Measurements from ENCODE around the gene PTH2R.

GRCh38 chr2:208413931-208414330, 7.3 kb downstream of the PTH2R start:
- TF ChIP-seq, protein P1, sequence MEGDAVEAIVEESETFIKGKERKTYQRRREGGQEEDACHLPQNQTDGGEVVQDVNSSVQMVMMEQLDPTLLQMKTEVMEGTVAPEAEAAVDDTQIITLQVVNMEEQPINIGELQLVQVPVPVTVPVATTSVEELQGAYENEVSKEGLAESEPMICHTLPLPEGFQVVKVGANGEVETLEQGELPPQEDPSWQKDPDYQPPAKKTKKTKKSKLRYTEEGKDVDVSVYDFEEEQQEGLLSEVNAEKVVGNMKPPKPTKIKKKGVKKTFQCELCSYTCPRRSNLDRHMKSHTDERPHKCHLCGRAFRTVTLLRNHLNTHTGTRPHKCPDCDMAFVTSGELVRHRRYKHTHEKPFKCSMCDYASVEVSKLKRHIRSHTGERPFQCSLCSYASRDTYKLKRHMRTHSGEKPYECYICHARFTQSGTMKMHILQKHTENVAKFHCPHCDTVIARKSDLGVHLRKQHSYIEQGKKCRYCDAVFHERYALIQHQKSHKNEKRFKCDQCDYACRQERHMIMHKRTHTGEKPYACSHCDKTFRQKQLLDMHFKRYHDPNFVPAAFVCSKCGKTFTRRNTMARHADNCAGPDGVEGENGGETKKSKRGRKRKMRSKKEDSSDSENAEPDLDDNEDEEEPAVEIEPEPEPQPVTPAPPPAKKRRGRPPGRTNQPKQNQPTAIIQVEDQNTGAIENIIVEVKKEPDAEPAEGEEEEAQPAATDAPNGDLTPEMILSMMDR (conservative IDR thresholded peaks at IDR 0.05; ENCODE audit: low read depth, low read length), result no peak
- no peak for TF ChIP-seq EZH2 (IDR thresholded peaks at IDR 0.05; ENCODE audit: borderline replicate concordance, low read depth, low read length, poor library complexity, severe bottlenecking)
